PC-3 (cell line): ENCODE measurements around the gene CHD5.

ENCODE experiments used
- EZH2 ChIP-seq: fragments of 300-600 bp; sonication (generic); IDR thresholded peaks from one replicate; pipeline ENCODE4 v1.6.1; 2017; ENCODE audit warnings: antibody characterized with exemption, mild to moderate bottlenecking, low read length; ENCODE audit not compliant: unreplicated experiment
- EZH2phosphoT487 ChIP-seq: fragments of 300-600 bp; sonication (generic); IDR thresholded peaks from 2 replicates; pipeline ENCODE4 v1.6.1; 2018; ENCODE audit warnings: mild to moderate bottlenecking, antibody characterized with exemption, low read length, borderline replicate concordance
- TF ChIP-seq, protein P1 (sequence below): fragments of 300-600 bp; sonication (generic); conservative IDR thresholded peaks from 2 replicates; pipeline ENCODE4 v1.5.1; 2017; ENCODE audit warnings: antibody characterized with exemption, low read depth, mild to moderate bottlenecking, low read length

- TF ChIP-seq, protein P1, sequence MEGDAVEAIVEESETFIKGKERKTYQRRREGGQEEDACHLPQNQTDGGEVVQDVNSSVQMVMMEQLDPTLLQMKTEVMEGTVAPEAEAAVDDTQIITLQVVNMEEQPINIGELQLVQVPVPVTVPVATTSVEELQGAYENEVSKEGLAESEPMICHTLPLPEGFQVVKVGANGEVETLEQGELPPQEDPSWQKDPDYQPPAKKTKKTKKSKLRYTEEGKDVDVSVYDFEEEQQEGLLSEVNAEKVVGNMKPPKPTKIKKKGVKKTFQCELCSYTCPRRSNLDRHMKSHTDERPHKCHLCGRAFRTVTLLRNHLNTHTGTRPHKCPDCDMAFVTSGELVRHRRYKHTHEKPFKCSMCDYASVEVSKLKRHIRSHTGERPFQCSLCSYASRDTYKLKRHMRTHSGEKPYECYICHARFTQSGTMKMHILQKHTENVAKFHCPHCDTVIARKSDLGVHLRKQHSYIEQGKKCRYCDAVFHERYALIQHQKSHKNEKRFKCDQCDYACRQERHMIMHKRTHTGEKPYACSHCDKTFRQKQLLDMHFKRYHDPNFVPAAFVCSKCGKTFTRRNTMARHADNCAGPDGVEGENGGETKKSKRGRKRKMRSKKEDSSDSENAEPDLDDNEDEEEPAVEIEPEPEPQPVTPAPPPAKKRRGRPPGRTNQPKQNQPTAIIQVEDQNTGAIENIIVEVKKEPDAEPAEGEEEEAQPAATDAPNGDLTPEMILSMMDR, result no peak
- no peak for TF ChIP-seq EZH2
- TF ChIP-seq EZH2phosphoT487, result no peak
Observed at GRCh38 chr1:6077919-6078318, 102.2 kb downstream of the CHD5 start.
